IMR-90 (cell line): Measurements from ENCODE around the gene ZFTA. TPM values are rescaled to one million over a fixed set of nuclear protein-coding genes. Genes with fewer than 3 reads are reported as not detected.

ENCODE experiments used
- ATAC-seq: fragments of 200-7000 bp; cut with Tn5 transposase; 2 replicates; pipeline ENCODE4 v1.9.1; 2020; ENCODE audit warnings: low read depth, mild to moderate bottlenecking, moderate library complexity
- BruUV-seq: library from RNA; stranded (reverse); fragments of 400-500 nt; replicated peaks from 2 replicates; lab custom pipeline; 2021; lab: Mats Ljungman, UMichigan
- CTCF ChIA-PET: fragments of 300-600 bp; formaldehyde crosslinking; extraction: SDS; loops from one replicate; lab custom pipeline; 2021; ENCODE audit warnings: antibody characterized with exemption; lab: Yijun Ruan, JAX
- POLR2A ChIA-PET: fragments of 300-600 bp; sonication (Branson Sonifier 250); formaldehyde crosslinking; loops from one replicate; lab custom pipeline; 2022; ENCODE audit warnings: antibody characterized with exemption; ENCODE audit not compliant: unreplicated experiment; lab: Charles Lee
- DNase-seq: peaks from one replicate; pipeline ENCODE4 v3.0.0; 2013
- H2AFZ ChIP-seq: replicated peaks from 2 replicates; pipeline ENCODE3; 2013; ENCODE audit warnings: low read length, mild to moderate bottlenecking; ENCODE audit not compliant: poor library complexity
- H2AK5ac ChIP-seq: 2 replicates; pipeline ENCODE4 v1.6.1; 2013; ENCODE audit warnings: low read depth, low read length, inconsistent platforms
- H2AK9ac ChIP-seq: replicated peaks from 2 replicates; pipeline ENCODE3; 2013; ENCODE audit warnings: mild to moderate bottlenecking, low read depth, low read length, moderate library complexity; ENCODE audit not compliant: poor library complexity
- H2BK120ac ChIP-seq: 2 replicates; pipeline ENCODE4 v1.6.1; 2013; ENCODE audit warnings: low read depth, low read length, inconsistent platforms
- H2BK15ac ChIP-seq: 3 replicates; pipeline ENCODE4 v1.6.1; 2013; ENCODE audit warnings: low read depth, low read length, inconsistent platforms
- H2BK20ac ChIP-seq: 2 replicates; pipeline ENCODE4 v1.6.1; 2013; ENCODE audit warnings: low read depth, mild to moderate bottlenecking, inconsistent platforms, low read length, moderate library complexity
- H2BK5ac ChIP-seq: 2 replicates; pipeline ENCODE4 v1.6.1; 2013; ENCODE audit warnings: mild to moderate bottlenecking, low read depth, low read length, inconsistent platforms; ENCODE audit not compliant: poor library complexity, severe bottlenecking
- H3K14ac ChIP-seq: replicated peaks from 2 replicates; pipeline ENCODE4 v1.6.1; 2013; ENCODE audit warnings: low read depth, low read length, inconsistent platforms
- H3K18ac ChIP-seq: 2 replicates; pipeline ENCODE4 v1.6.1; 2013; ENCODE audit warnings: low read depth, low read length, control low read depth
- H3K23ac ChIP-seq: 2 replicates; pipeline ENCODE4 v1.6.1; 2013; ENCODE audit warnings: low read depth, low read length, inconsistent platforms
- H3K27ac ChIP-seq: 2 replicates; pipeline ENCODE4 v1.5.1; 2013; ENCODE audit warnings: mild to moderate bottlenecking, control low read depth, low read length; ENCODE audit not compliant: insufficient read depth
- H3K27me3 ChIP-seq: 2 replicates; pipeline ENCODE4 v1.6.1; 2013; ENCODE audit warnings: low read length; ENCODE audit not compliant: control insufficient read depth, insufficient read depth
- H3K36me3 ChIP-seq: 2 replicates; pipeline ENCODE4 v1.6.1; 2013; ENCODE audit warnings: low read length, mixed read lengths; ENCODE audit not compliant: control insufficient read depth, insufficient read depth
- H3K4ac ChIP-seq: 2 replicates; pipeline ENCODE4 v1.6.1; 2013; ENCODE audit warnings: low read depth, low read length, inconsistent platforms
- H3K4me1 ChIP-seq: 2 replicates; pipeline ENCODE4 v1.6.1; 2013; ENCODE audit warnings: low read length, mixed read lengths; ENCODE audit not compliant: control insufficient read depth, insufficient read depth
- H3K4me2 ChIP-seq: 2 replicates; pipeline ENCODE4 v1.6.1; 2013; ENCODE audit warnings: low read depth, mild to moderate bottlenecking, control low read depth, low read length, moderate library complexity
- H3K4me3 ChIP-seq: 2 replicates; pipeline ENCODE4 v1.5.1; 2013; ENCODE audit warnings: low read depth, mild to moderate bottlenecking, control low read depth, low read length, moderate library complexity; ENCODE audit not compliant: insufficient read depth
- H3K56ac ChIP-seq: 2 replicates; pipeline ENCODE4 v1.6.1; 2013; ENCODE audit warnings: low read length, inconsistent platforms; ENCODE audit not compliant: insufficient read depth; ENCODE audit errors: extremely low read depth
- H3K79me1 ChIP-seq, 2 experiments: 2 replicates each; pipeline ENCODE4 v1.6.1; 2013; ENCODE audit warnings: low read length in 2 of 2, inconsistent platforms in 1 of 2, low read depth in 1 of 2
- H3K9ac ChIP-seq: 2 replicates; pipeline ENCODE4 v1.6.1; 2013; ENCODE audit warnings: low read depth, low read length, control low read depth
- H3K9me1 ChIP-seq: 2 replicates; pipeline ENCODE4 v1.6.1; 2013; ENCODE audit warnings: low read length, inconsistent platforms; ENCODE audit not compliant: insufficient read depth
- H3K9me3 ChIP-seq: 2 replicates; pipeline ENCODE4 v1.6.1; 2013; ENCODE audit warnings: low read length; ENCODE audit not compliant: control insufficient read depth, insufficient read depth
- H4K20me1 ChIP-seq: 2 replicates; pipeline ENCODE4 v1.6.1; 2013; ENCODE audit warnings: low read length, inconsistent platforms; ENCODE audit not compliant: insufficient read depth
- H4K5ac ChIP-seq: 2 replicates; pipeline ENCODE4 v1.6.1; 2013; ENCODE audit warnings: mild to moderate bottlenecking, low read depth, low read length, control low read depth
- H4K8ac ChIP-seq, 2 experiments: 2 replicates each; pipeline ENCODE4 v1.6.1; 2013; ENCODE audit warnings: low read depth in 2 of 2, low read length in 2 of 2, control low read depth in 1 of 2, inconsistent platforms in 1 of 2
- H4K91ac ChIP-seq: 2 replicates; pipeline ENCODE4 v1.6.1; 2013; ENCODE audit warnings: low read depth, low read length, inconsistent platforms; ENCODE audit not compliant: insufficient read depth
- CHD1 ChIP-seq: IDR thresholded peaks from 2 replicates; pipeline ENCODE4 v1.6.1; 2012; ENCODE audit warnings: low read depth, low read length, improper control_type of control experiment
- FOS ChIP-seq: fragments of 150-350 bp; IDR thresholded peaks from 2 replicates; pipeline ENCODE4 v1.6.1; 2016; ENCODE audit warnings: low read depth, low read length
- POLR2A ChIP-seq: IDR thresholded peaks from 2 replicates; pipeline ENCODE4 v1.6.1; 2012; ENCODE audit warnings: mild to moderate bottlenecking, low read depth, low read length
- WGBS, 2 experiments: methylation state at CpG; one replicate each; pipeline versions ENCODE4 v1.1.5 to v1.1.7; 2013; ENCODE audit warnings: missing lambda C conversion rate in 2 of 2; ENCODE audit not compliant: insufficient read length in 1 of 2; ENCODE audit errors: extremely low coverage in 2 of 2; 5-methylcytosine and 5-hydroxymethylcytosine counted together
- dilution Hi-C: fragments of 300-500 bp; cut with HindIII; formaldehyde crosslinking; loops from one replicate; pipeline ENCODE4 v1.14.3; 2018; ENCODE audit warnings: low sequenced_read_pairs; ENCODE audit not compliant: unreplicated experiment
- in situ Hi-C: fragments of 300-500 bp; cut with MboI; formaldehyde crosslinking; loops from 3 replicates; pipeline ENCODE4 v1.14.3; 2019; ENCODE audit warnings: low sequenced_read_pairs, inconsistent platforms, mixed read lengths
- intact Hi-C: fragments of 100-400 bp; cut with micrococcal nuclease; formaldehyde crosslinking; loops from 2 replicates; pipeline ENCODE4 v1.10.0; 2022
- polyA plus RNA-seq, 3 experiments: library from polyadenylated mRNA; depleted of rRNA; stranded (reverse); fragments of >200 nt; gene quantifications; 2 replicates each; pipeline ENCODE4 v1.2.3, GENCODE V29; 2012; ENCODE audit warnings: low replicate concordance in 1 of 3
- total RNA-seq: library from RNA; depleted of rRNA; stranded (reverse); fragments of >200 nt; gene quantifications from 2 replicates; pipeline ENCODE4 v1.2.3, GENCODE V29; 2012

The ZFTA gene
- total and polyA plus RNA-seq, 2 of the 4 experiments (the other 2 are of a cell fraction): 5.4 to 8.1 TPM

- Histone ChIP-seq H2BK120ac (no peak overlapping the region), H4K20me1 (peaks cover 42% of the 10 kb centered on the region), H4K5ac (no peak overlapping the region), H3K9me1 (peaks cover 9% of the 10 kb centered on the region), H4K8ac (no peak overlapping the region), H3K9ac (no peak overlapping the region), H2AK9ac (peak overlapping the region; percentile 58), H3K56ac (no peak overlapping the region), H2AK5ac (no peak overlapping the region), H2BK5ac (no peak overlapping the region), H3K18ac (no peak overlapping the region), H3K14ac (no peak overlapping the region), H3K9me3 (no peaks in the 10 kb centered on the region), H3K4me1 (peaks cover 1% of the 10 kb centered on the region; the same call in 1 of the 2 replicates), H3K4me2 (no peak overlapping the region), H3K79me1 (peaks cover 31 to 82% of the 10 kb centered on the region in 2 experiments), H3K23ac (no peak overlapping the region), H3K4ac (no peak overlapping the region), H3K36me3 (peaks cover 59% of the 10 kb centered on the region), H2BK15ac (no peak overlapping the region), H2BK20ac (no peak overlapping the region), H3K27me3 (no peaks in the 10 kb centered on the region), H4K91ac (no peak overlapping the region), H2AFZ (peak overlapping the region; percentile 24), H3K4me3 (no peak overlapping the region), H3K27ac (no peak overlapping the region)
- DNase-seq: no peak
- TF ChIP-seq CHD1 (no peak), FOS (no peak), POLR2A (no peak)
- no TSS peak for BruUV-seq
- dilution Hi-C loops: no loop called here
- in situ Hi-C loops: no loop called here
- POLR2A ChIA-PET: no interaction called here
- CTCF ChIA-PET: no interaction called here
- no peak for ATAC-seq
- WGBS, 2 experiments: 98% methylated on average over 8 of the region's 27 CpGs; no CpG with 5 or more reads in 1 of the 2 experiments
- intact Hi-C loops: no loop called here
Observed at GRCh38 chr11:63817758-63818498, 49.4 kb upstream of the ZFTA start.
